Osteoblast (primary cell): ENCODE measurements around the gene CXCL13. TPM values are rescaled to one million over a fixed set of nuclear protein-coding genes. Genes with fewer than 3 reads are reported as not detected.

Experiments
- DNase-seq: peaks from one replicate; pipeline ENCODE4 v3.0.0; 2011; ENCODE audit warnings: low spot score, mixed read lengths; ENCODE audit not compliant: insufficient read length; ENCODE audit errors: missing footprints
- H2AFZ ChIP-seq: 2 replicates; pipeline ENCODE4 v1.6.0; 2011; ENCODE audit warnings: mild to moderate bottlenecking, low read length
- H3K27ac ChIP-seq: 2 replicates; pipeline ENCODE4 v1.5.1; 2011; ENCODE audit warnings: mild to moderate bottlenecking, low read depth, low read length, moderate library complexity
- H3K27me3 ChIP-seq: 2 replicates; pipeline ENCODE4 v1.6.0; 2012; ENCODE audit warnings: mild to moderate bottlenecking, control low read depth, inconsistent platforms, low read length, moderate library complexity; ENCODE audit not compliant: insufficient read depth
- H3K36me3 ChIP-seq: 2 replicates; pipeline ENCODE4 v1.5.1; 2011; ENCODE audit warnings: mild to moderate bottlenecking, low read length, control low read depth, moderate library complexity; ENCODE audit not compliant: insufficient read depth
- H3K4me1 ChIP-seq: 2 replicates; pipeline ENCODE4 v1.5.1; 2011; ENCODE audit warnings: mild to moderate bottlenecking, low read length, control low read depth, moderate library complexity; ENCODE audit not compliant: insufficient read depth
- H3K4me2 ChIP-seq: 2 replicates; pipeline ENCODE4 v1.6.0; 2011; ENCODE audit warnings: mild to moderate bottlenecking, low read length; ENCODE audit not compliant: insufficient read depth
- H3K4me3 ChIP-seq: fragments of 200-600 bp; sonication (generic); 3 replicates; pipeline ENCODE4 v1.5.1; 2012; ENCODE audit warnings: mild to moderate bottlenecking, low read length, inconsistent platforms; ENCODE audit not compliant: insufficient read depth
- H3K79me2 ChIP-seq: 2 replicates; pipeline ENCODE4 v1.6.0; 2012; ENCODE audit warnings: mild to moderate bottlenecking, low read length, control low read depth, inconsistent platforms; ENCODE audit not compliant: insufficient read depth
- H3K9me3 ChIP-seq: 2 replicates; pipeline ENCODE4 v1.5.1; 2011; ENCODE audit warnings: low read depth, low read length, control low read depth
- H4K20me1 ChIP-seq: 2 replicates; pipeline ENCODE4 v1.6.0; 2012; ENCODE audit warnings: mild to moderate bottlenecking, low read length, control low read depth; ENCODE audit not compliant: insufficient read depth
- CTCF ChIP-seq: IDR thresholded peaks from 2 replicates; pipeline ENCODE4 v1.5.1; 2011; ENCODE audit warnings: mild to moderate bottlenecking, low read depth, low read length, moderate library complexity; ENCODE audit errors: extremely low read depth
- total RNA-seq: library from RNA; depleted of rRNA; stranded (reverse); fragments of >200 nt; gene quantifications from 2 replicates; pipeline ENCODE4 v1.2.3, GENCODE V29; 2012

The CXCL13 gene
- total RNA-seq, 1 donor, result not detected

GRCh38 chr4:77623091-77623490 lies 17.5 kb downstream of the CXCL13 start:
- Histone ChIP-seq H3K4me1 (no peaks in the 10 kb centered on the region), H3K36me3 (no peaks in the 10 kb centered on the region), H3K4me2 (no peak overlapping the region), H4K20me1 (no peaks in the 10 kb centered on the region), H2AFZ (no peak overlapping the region), H3K4me3 (no peak overlapping the region), H3K27ac (no peak overlapping the region), H3K9me3 (no peaks in the 10 kb centered on the region), H3K27me3 (peaks cover 30% of the 10 kb centered on the region), H3K79me2 (no peaks in the 10 kb centered on the region)
- TF ChIP-seq CTCF, result no peak
- no peak for DNase-seq

GRCh38 chr4:77624213-77624612 lies 18.6 kb downstream of the CXCL13 start:
- no peak for DNase-seq
- Histone ChIP-seq H3K27me3 (peaks cover 30% of the 10 kb centered on the region), H3K9me3 (no peaks in the 10 kb centered on the region), H4K20me1 (no peaks in the 10 kb centered on the region), H2AFZ (no peak overlapping the region), H3K4me3 (no peak overlapping the region), H3K79me2 (no peaks in the 10 kb centered on the region), H3K4me1 (no peaks in the 10 kb centered on the region), H3K27ac (no peak overlapping the region), H3K36me3 (no peaks in the 10 kb centered on the region), H3K4me2 (no peak overlapping the region)
- TF ChIP-seq CTCF, result no peak

- H3K36me3 ChIP-seq, result no peaks in the 10 kb centered on the region
- H3K4me1 ChIP-seq, result no peaks in the 10 kb centered on the region
- DNase-seq, result no peak
- no peak overlapping the region for H3K27ac ChIP-seq
- no peak overlapping the region for H2AFZ ChIP-seq
- H3K9me3 ChIP-seq, result no peaks in the 10 kb centered on the region
- H4K20me1 ChIP-seq, result no peaks in the 10 kb centered on the region
- H3K4me3 ChIP-seq, result no peak overlapping the region
- no peak for TF ChIP-seq CTCF
- no peak overlapping the region for H3K4me2 ChIP-seq
- H3K27me3 ChIP-seq, result peaks cover 17% of the 10 kb centered on the region
- H3K79me2 ChIP-seq, result no peaks in the 10 kb centered on the region
Measured at GRCh38 chr4:77625485-77625884, 19.9 kb downstream of the CXCL13 start.

DNA sequence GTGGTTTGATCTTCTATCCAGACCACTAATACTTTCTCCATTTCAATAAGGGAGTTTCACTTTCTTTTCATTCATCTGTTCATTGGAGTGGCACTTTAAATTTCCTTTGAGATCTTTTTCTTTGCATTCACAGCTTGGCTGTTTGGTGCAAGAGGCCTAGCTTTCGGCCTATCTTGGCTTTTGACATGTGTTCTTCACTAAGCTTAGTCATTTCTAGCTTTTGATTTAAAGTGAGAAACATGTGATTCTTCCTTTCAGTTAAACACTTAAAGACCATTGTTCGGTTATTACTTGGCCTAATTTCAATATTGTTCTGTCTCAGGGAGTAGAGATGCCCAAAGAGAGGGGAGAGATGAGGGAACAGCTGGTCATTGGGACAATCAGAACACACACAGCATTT lies 24.3 kb downstream of the CXCL13 start:
- Histone ChIP-seq H3K27ac (no peak overlapping the region), H4K20me1 (no peaks in the 10 kb centered on the region), H3K9me3 (no peaks in the 10 kb centered on the region), H3K36me3 (no peaks in the 10 kb centered on the region), H3K27me3 (peaks cover 3% of the 10 kb centered on the region), H3K79me2 (no peaks in the 10 kb centered on the region), H3K4me3 (no peak overlapping the region), H3K4me2 (no peak overlapping the region), H3K4me1 (no peaks in the 10 kb centered on the region), H2AFZ (no peak overlapping the region)
- TF ChIP-seq CTCF, result no peak
- no peak for DNase-seq
